GM12872 (cell line): ENCODE results near the gene DOCK11.

Source experiments
- CTCF ChIP-seq: IDR thresholded peaks from 3 replicates; pipeline ENCODE4 v1.5.1; 2011; ENCODE audit warnings: low read depth, mild to moderate bottlenecking, low read length, moderate library complexity; ENCODE audit not compliant: insufficient read depth

The DOCK11 gene

DNA sequence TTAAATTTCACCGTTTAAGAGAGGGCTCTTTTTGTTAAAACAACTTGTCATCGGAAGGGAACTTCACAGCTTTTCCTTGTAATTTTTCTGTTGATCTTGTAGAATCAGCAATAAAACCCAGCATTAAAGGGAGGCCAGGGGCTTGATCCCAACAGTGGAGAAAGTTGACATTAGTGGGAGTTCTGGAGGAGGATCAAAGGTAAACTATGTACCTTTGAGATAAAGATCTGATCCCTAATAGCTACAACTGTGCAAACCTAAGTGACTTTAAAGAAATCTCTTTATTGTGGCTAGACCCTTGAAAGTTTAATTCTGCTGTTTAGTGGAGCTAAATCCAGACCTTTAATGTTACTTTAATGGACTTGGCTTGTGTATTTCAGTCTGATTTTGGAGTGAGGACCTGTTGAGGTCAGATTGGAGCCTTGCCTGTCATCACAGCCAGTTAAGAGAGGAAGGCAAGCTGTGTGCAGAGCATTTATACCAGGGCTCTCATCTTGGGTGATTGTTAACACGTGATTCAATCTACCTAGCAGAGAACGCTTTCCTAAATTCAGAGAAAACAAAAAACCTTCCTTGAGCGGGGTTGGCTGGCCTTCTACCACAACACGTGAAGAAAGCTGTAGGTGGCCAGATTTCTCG lies 1.7 kb downstream of the DOCK11 start:
- TF ChIP-seq CTCF: no peak

DNA sequence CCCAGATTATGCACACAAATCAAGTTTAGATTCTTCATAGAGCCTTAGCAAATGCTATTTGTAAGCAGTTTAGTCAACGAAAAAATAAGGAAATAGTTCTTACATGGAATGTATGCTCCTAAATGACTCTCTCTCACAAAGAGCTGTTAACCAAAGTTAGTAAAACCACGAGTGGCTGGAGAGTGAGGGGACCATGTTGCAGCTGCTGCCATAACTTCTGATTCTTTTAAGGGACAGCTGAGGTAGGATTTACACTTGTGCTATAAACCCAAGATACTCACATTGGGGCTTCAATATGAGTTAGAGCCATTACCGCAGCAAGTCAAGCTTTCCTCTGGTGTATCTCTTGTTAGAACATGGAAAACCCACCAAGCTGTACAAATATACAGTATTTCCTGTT lies 2.7 kb downstream of the DOCK11 start:
- no peak for TF ChIP-seq CTCF

GRCh38 chrX:118498755-118499154 lies 3.1 kb downstream of the DOCK11 start:
- no peak for TF ChIP-seq CTCF

DNA sequence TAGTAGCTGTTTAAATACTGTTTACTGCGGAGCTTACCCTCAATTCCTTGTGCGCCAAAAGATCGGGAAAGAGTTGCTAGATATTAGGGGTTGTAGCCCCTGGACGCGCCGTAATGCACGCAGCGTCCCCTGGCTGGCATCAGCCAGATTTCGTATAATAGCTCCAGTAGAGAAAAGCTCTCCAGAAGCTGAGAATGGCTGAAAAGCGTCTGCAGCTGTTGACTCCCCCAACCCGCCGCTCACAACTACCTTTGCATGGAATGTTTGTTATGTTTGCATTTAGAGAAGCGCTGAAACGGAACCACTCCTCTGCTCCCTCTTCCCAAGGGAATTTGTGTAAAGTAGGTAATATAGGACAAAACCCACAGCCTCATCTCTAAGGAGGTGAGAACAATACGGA lies 3.7 kb downstream of the DOCK11 start:
- no peak for TF ChIP-seq CTCF

GRCh38 chrX:118502161-118502789 lies 6.7 kb downstream of the DOCK11 start:
- TF ChIP-seq CTCF: no peak

DNA sequence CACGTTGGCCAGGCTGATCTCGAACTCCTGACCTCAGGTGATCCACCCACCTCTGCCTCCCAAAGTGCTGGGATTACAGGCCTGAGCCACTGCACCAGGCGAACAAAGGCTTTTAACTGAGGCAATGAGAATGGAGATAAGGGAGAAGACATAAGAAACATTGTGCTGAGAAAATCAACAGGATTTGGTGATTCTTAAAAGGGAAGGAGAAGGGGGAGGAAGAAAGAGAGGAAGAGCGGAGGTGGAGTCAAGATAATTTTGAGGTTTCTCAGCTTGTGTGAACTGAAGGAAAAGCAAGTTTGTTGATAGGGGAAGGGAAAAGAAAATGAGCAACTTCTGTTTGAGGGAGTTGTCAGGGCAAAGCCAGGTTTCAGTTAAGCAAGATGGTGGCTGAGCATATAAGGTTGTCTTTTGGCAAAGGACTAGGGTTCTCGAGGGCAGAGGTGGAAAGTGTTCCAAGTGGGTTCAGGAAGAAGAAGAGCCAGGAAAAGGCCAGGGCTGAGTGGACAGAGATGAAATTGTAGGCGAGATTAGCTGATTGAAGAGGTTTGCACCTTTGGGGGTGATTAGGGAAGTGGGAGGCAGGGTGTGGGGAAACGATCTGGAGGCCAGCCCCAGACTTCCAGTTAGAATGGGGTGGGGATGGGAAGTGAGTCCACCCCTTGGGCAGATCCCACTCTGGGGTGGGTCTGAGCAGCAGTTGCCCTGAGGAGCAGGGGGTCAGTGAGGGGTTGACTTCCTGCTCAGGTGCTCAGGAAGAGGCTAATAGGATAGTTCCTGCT lies 7.8 kb downstream of the DOCK11 start:
- TF ChIP-seq CTCF: no peak

- no peak for TF ChIP-seq CTCF
These were observed 9.0 kb downstream of the DOCK11 start for GRCh38 chrX:118504581-118504980.
